Left ventricle myocardium inferior (tissue), 1 donor: ENCODE measurements around the gene THRAP3. TPM values are rescaled to one million over a fixed set of nuclear protein-coding genes. Genes with fewer than 3 reads are reported as not detected.
A peak's percentile ranks its signal among the peaks of the same experiment; 100 is the strongest.

Experiments used
- DNase-seq: peaks from one replicate; pipeline ENCODE4 v3.0.0-alpha.2; 2020
- H3K27ac ChIP-seq: fragments of 200-600 bp; replicated peaks from 2 replicates; pipeline ENCODE4 v1.8.0; 2021
- H3K27me3 ChIP-seq: fragments of 200-600 bp; 2 replicates; pipeline ENCODE4 v1.8.0; 2021; ENCODE audit warnings: low read depth
- H3K36me3 ChIP-seq: fragments of 200-600 bp; 2 replicates; pipeline ENCODE4 v1.8.0; 2021
- H3K4me1 ChIP-seq: fragments of 200-600 bp; 2 replicates; pipeline ENCODE4 v1.8.0; 2021
- H3K4me3 ChIP-seq: fragments of 200-600 bp; 2 replicates; pipeline ENCODE4 v1.8.0; 2021; ENCODE audit warnings: mild to moderate bottlenecking, moderate library complexity
- H3K9me3 ChIP-seq: fragments of 200-600 bp; replicated peaks from 2 replicates; pipeline ENCODE4 v1.8.0; 2021
- CTCF ChIP-seq: fragments of 200-600 bp; IDR thresholded peaks from 2 replicates; pipeline ENCODE4 v1.8.0; 2021; ENCODE audit warnings: antibody characterized with exemption, mild to moderate bottlenecking, borderline replicate concordance
- intact Hi-C: fragments of 100-400 bp; cut with micrococcal nuclease; formaldehyde crosslinking; loops from one replicate; pipeline ENCODE4 v1.11.0; 2022
- total RNA-seq: library from RNA; stranded (reverse); fragmentation: NEBNext Ultra II Directional; extraction: Animal tissue kit (Norgen Biotek cat#: 25700); gene quantifications from one replicate; pipeline ENCODE4 v1.2.1, GENCODE V29; 2021
- donor health status: DM: no; HTN: yes; CAD: no; lungs with severe emphysema.

Gene THRAP3
- total RNA-seq, 1 donor from 2014 or later, result 59.0 TPM

- no peak for TF ChIP-seq CTCF
- intact Hi-C loops, result no loop called here
- Histone ChIP-seq H3K36me3 (peaks cover 96% of the 10 kb centered on the region), H3K27ac (no peak overlapping the region), H3K4me3 (no peak overlapping the region), H3K27me3 (no peaks in the 10 kb centered on the region), H3K4me1 (peaks cover 24% of the 10 kb centered on the region), H3K9me3 (no peaks in the 10 kb centered on the region)
- no peak for DNase-seq
Observed at GRCh38 chr1:36298640-36299039, 74.4 kb downstream of the THRAP3 start.

GRCh38 chr1:36300526-36300925 lies 76.3 kb downstream of the THRAP3 start:
- Histone ChIP-seq H3K27me3 (no peaks in the 10 kb centered on the region), H3K9me3 (no peaks in the 10 kb centered on the region), H3K4me1 (peaks cover 16% of the 10 kb centered on the region), H3K36me3 (peaks cover 91% of the 10 kb centered on the region), H3K4me3 (no peak overlapping the region), H3K27ac (peak overlapping the region; percentile 55)
- no peak for TF ChIP-seq CTCF
- intact Hi-C loops, result no loop called here
- DNase-seq, result no peak

- no peak for TF ChIP-seq CTCF
- Histone ChIP-seq H3K4me3 (no peak overlapping the region), H3K9me3 (no peaks in the 10 kb centered on the region), H3K4me1 (peaks cover 20% of the 10 kb centered on the region), H3K27ac (peak overlapping the region; percentile 0), H3K36me3 (peaks cover 84% of the 10 kb centered on the region), H3K27me3 (no peaks in the 10 kb centered on the region)
- intact Hi-C loops, result no loop called here
- DNase-seq, result no peak
Observed at GRCh38 chr1:36301220-36301619, 77.0 kb downstream of the THRAP3 start.

GRCh38 chr1:36303244-36303643 lies 79.0 kb downstream of the THRAP3 start:
- Histone ChIP-seq H3K4me1 (peaks cover 34% of the 10 kb centered on the region), H3K36me3 (peaks cover 64% of the 10 kb centered on the region), H3K9me3 (no peaks in the 10 kb centered on the region), H3K27me3 (no peaks in the 10 kb centered on the region), H3K4me3 (no peak overlapping the region), H3K27ac (no peak overlapping the region)
- no peak for TF ChIP-seq CTCF
- intact Hi-C loops, result no loop called here
- no peak for DNase-seq

GRCh38 chr1:36303650-36304360 lies 79.6 kb downstream of the THRAP3 start:
- Histone ChIP-seq H3K36me3 (peaks cover 58% of the 10 kb centered on the region), H3K4me1 (peaks cover 34% of the 10 kb centered on the region)
- DNase-seq, result no peak

More at GRCh38 chr1:36303650-36304360, 79.6 kb downstream of the THRAP3 start:
- H3K27ac ChIP-seq, result no peak overlapping the region
- intact Hi-C loops, result no loop called here
- no peak for TF ChIP-seq CTCF
- no peak overlapping the region for H3K4me3 ChIP-seq
- no peaks in the 10 kb centered on the region for H3K9me3 ChIP-seq
- no peaks in the 10 kb centered on the region for H3K27me3 ChIP-seq
